HG03139 (cell line): ENCODE measurements around the gene BRWD1.
"Not testable (repeated sequence)": the region's sequence is repeated elsewhere in the genome, so short reads cannot be mapped to it uniquely, and the experiment has no call there.

Source experiments
- ATAC-seq: cut with Tn5 transposase; IDR thresholded peaks from one replicate; pipeline ENCODE4 v1.9.1; 2021; ENCODE audit not compliant: unreplicated experiment

The BRWD1 gene

GRCh38 chr21:39178421-39178820, 135.0 kb downstream of the BRWD1 start:
- no peak for ATAC-seq

- ATAC-seq = no peak
Observed at GRCh38 chr21:39176271-39176709, 137.1 kb downstream of the BRWD1 start.

GRCh38 chr21:39175665-39176064, 137.8 kb downstream of the BRWD1 start:
- ATAC-seq = no peak

- no peak for ATAC-seq
Observed at GRCh38 chr21:39175154-39175553, 138.3 kb downstream of the BRWD1 start.

GRCh38 chr21:39173716-39174680, 139.4 kb downstream of the BRWD1 start:
- no peak for ATAC-seq

GRCh38 chr21:39169906-39170305, 143.5 kb downstream of the BRWD1 start:
- no peak for ATAC-seq

GRCh38 chr21:39168800-39169199, 144.6 kb downstream of the BRWD1 start:
- ATAC-seq = no peak

- no peak for ATAC-seq
Observed at GRCh38 chr21:39164523-39164922, 148.9 kb downstream of the BRWD1 start.

GRCh38 chr21:39161064-39161463, 152.4 kb downstream of the BRWD1 start:
- no peak for ATAC-seq

GRCh38 chr21:39159342-39160063, 153.9 kb downstream of the BRWD1 start:
- no peak for ATAC-seq

- not testable (repeated sequence) for ATAC-seq
Observed at GRCh38 chr21:39157241-39157640, 156.2 kb downstream of the BRWD1 start.

GRCh38 chr21:39156024-39156423, 157.4 kb downstream of the BRWD1 start:
- no peak for ATAC-seq

- no peak for ATAC-seq
Observed at GRCh38 chr21:39155578-39155977, 157.9 kb downstream of the BRWD1 start.

- no peak for ATAC-seq
Observed at GRCh38 chr21:39153842-39154241, 159.6 kb downstream of the BRWD1 start.

- no peak for ATAC-seq
Observed at GRCh38 chr21:39153373-39153772, 160.1 kb downstream of the BRWD1 start.

- ATAC-seq = no peak
Observed at GRCh38 chr21:39152271-39152670, 161.2 kb downstream of the BRWD1 start.

GRCh38 chr21:39150877-39151276, 162.6 kb downstream of the BRWD1 start:
- no peak for ATAC-seq

GRCh38 chr21:39150316-39150715, 163.1 kb downstream of the BRWD1 start:
- ATAC-seq = no peak

- no peak for ATAC-seq
Observed at GRCh38 chr21:39149882-39150281, 163.6 kb downstream of the BRWD1 start.

GRCh38 chr21:39148975-39149374, 164.5 kb downstream of the BRWD1 start:
- ATAC-seq = no peak

GRCh38 chr21:39144191-39144590, 169.2 kb downstream of the BRWD1 start:
- no peak for ATAC-seq

- ATAC-seq = no peak
Observed at GRCh38 chr21:39142972-39143371, 170.5 kb downstream of the BRWD1 start.
